AG09319 (cell line): ENCODE results near the gene FDPS.

Experiments
- DNase-seq: peaks from one replicate; pipeline ENCODE4 v3.0.0-alpha.2; 2010; ENCODE audit warnings: low read depth; ENCODE audit errors: extremely low read depth
- CTCF ChIP-seq: IDR thresholded peaks from 2 replicates; pipeline ENCODE4 v1.5.1; 2011; ENCODE audit warnings: low read depth, mild to moderate bottlenecking, inconsistent platforms, low read length, moderate library complexity

FDPS gene

DNA sequence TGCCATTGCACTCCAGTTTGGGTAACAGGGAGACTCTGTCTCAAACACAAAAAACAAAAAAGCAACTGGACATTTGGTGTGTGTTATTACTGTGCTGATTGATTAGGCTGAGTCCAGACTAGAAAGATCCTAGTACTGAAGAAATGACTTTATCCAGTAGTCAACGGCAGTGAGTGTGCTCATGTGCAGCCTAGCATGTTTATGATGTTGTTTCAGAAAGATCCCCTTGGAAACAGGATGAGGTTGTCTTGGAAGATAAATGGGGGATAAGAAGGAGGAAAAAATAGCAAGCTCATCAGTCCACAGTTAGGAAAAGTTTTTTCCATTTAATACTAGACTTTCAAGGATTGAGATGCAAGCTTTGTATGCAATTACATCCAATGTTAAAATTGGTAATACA is 26.3 kb downstream of the FDPS start:
- no peak for DNase-seq
- TF ChIP-seq CTCF: no peak

DNA sequence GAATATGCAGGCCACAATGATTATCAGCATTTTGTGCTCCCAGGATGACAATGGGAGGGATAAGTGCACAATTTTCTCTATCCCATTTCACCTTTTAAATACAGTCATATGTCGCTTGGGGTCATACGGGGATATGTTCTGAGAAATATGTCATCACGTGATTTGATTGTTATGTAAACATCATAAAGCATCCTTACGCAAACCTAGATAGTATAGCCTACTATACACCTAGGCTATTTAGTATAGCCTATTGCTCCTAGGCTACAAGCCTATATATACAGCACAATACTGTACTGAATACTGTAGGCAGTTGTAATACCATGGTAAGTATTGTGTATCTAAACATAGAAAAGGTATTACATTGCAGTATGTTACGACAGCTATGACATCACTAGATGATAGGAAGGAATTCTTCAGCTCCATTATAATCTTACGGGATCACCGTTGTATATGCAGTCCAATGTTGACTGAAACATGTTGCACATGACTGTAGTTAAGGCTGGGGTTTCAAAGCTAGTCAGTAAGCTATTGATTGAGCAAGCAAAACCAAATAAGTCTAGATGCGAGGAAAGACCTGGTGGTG is 30.9 kb downstream of the FDPS start:
- TF ChIP-seq CTCF: no peak
- no peak for DNase-seq

DNA sequence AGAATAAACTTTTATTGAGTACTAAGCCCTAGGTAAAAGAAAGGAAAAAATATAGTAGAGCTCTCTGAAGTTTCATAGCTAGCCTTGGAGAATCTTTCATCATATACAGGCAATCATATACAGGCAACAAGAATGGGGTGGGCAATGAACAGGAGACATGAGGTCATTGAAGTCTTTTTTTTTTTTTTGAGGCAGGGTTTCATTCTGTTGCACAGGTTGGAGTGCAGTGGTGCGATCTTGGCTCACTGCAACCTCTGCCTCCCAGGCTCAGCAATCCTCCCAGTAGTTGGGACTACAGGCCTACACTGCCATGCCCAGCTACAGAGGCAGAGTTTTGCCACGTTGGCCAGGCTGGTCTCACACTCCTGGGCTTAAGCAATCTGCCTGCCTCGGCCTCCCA is 34.2 kb downstream of the FDPS start:
- TF ChIP-seq CTCF: no peak
- DNase-seq: no peak

GRCh38 chr1:155352631-155353030 is 44.0 kb downstream of the FDPS start:
- no peak for TF ChIP-seq CTCF
- DNase-seq: no peak

DNA sequence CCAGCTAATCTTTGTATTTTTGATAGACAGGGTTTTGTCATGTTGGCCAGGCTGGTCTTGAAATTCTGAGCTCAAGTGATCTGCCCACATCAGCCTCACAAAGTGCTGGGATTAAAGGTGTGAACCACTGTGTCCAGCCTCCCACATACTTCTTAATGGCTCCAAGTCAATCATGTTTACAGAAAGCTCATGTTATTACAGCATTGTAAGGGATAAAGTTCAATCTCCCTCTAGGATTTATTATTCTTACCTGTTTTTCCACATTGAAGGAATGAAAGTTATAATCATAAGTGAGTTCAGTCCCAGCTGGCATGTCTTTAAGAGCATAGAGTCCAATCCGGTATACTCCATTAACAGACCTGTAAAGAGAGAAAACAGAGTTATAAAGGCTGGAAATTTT is 51.4 kb downstream of the FDPS start:
- no peak for DNase-seq
- TF ChIP-seq CTCF: no peak
